ENCODE data around the gene PHEX. TPM values are rescaled to one million over a fixed set of nuclear protein-coding genes. Genes with fewer than 3 reads are reported as not detected.

PHEX gene
- total and polyA plus RNA-seq, 7 donors: 0.01 to 0.11 (median 0.04) TPM; not detected in 3

GRCh38 chrX:22069586-22069985 lies 37.5 kb downstream of the PHEX start:
- ATAC-seq (no peak), DNase-seq (no peak)
- Histone ChIP-seq H3K9me3 (no peaks in the 10 kb centered on the region), H3K4me3 (no peak overlapping the region), H3K36me3 (ENCODE audit: insufficient read depth in 1 of 2, low read depth in 1 of 2) (no peaks in the 10 kb centered on the region), H3K27ac (no peak overlapping the region), H3K4me1 (no peaks in the 10 kb centered on the region), H3K27me3 (ENCODE audit: insufficient read depth in 3 of 3, low read length in 2 of 3) (no peaks in the 10 kb centered on the region)
- intact Hi-C loops (cut with DNase I): no loop called here
- WGBS, 3 donors: 43 to 57% (median 53%) methylated on average over 4 of the region's 4 CpGs
- TF ChIP-seq CTCF (IDR thresholded peaks at IDR 0.05): no peak

GRCh38 chrX:22073928-22074327 lies 41.8 kb downstream of the PHEX start:
- Histone ChIP-seq H3K9me3 (no peaks in the 10 kb centered on the region), H3K27me3 (ENCODE audit: insufficient read depth in 3 of 3, low read length in 2 of 3) (no peaks in the 10 kb centered on the region), H3K36me3 (ENCODE audit: insufficient read depth in 1 of 2, low read depth in 1 of 2) (no peaks in the 10 kb centered on the region), H3K4me1 (no peaks in the 10 kb centered on the region), H3K27ac (no peak overlapping the region), H3K4me3 (no peak overlapping the region)
- DNase-seq (no peak), ATAC-seq (no peak)
- no peak for TF ChIP-seq CTCF (IDR thresholded peaks at IDR 0.05)
- WGBS, 3 donors: 87 to 99% (median 96%) methylated on average over 2 of the region's 2 CpGs
- intact Hi-C loops (cut with DNase I): no loop called here

- 77 to 92% (median 86%) methylated on average over 2 of the region's 2 CpGs for WGBS, 3 donors
- no peak overlapping the region for H3K27ac ChIP-seq
- H3K4me3 ChIP-seq: no peak overlapping the region
- intact Hi-C loops (cut with DNase I): no loop called here
- no peaks in the 10 kb centered on the region for H3K9me3 ChIP-seq
- no peaks in the 10 kb centered on the region for H3K36me3 ChIP-seq (ENCODE audit: insufficient read depth in 1 of 2, low read depth in 1 of 2)
- no peaks in the 10 kb centered on the region for H3K4me1 ChIP-seq
- ATAC-seq (no peak), DNase-seq (no peak)
- no peak for TF ChIP-seq CTCF (IDR thresholded peaks at IDR 0.05)
- peaks cover 0 to under 1% (median 0%) of the 10 kb centered on the region in 3 donors for H3K27me3 ChIP-seq (ENCODE audit: insufficient read depth in 3 of 3, low read length in 2 of 3)
These were observed 46.0 kb downstream of the PHEX start for GRCh38 chrX:22078117-22078516.

- peak; percentile 26 to 53 for DNase-seq
- TF ChIP-seq CTCF (IDR thresholded peaks at IDR 0.05): peak; percentile 45
- no peaks in the 10 kb centered on the region for H3K4me1 ChIP-seq
- ATAC-seq: no peak
- no peak overlapping the region for H3K4me3 ChIP-seq
- H3K36me3 ChIP-seq (ENCODE audit: insufficient read depth in 1 of 2, low read depth in 1 of 2): no peaks in the 10 kb centered on the region
- WGBS, 3 donors: 26 to 64% (median 59%) methylated on average over 7 of the region's 7 CpGs
- no peak overlapping the region for H3K27ac ChIP-seq
- H3K9me3 ChIP-seq: no peaks in the 10 kb centered on the region
- peaks cover 0 to 4% (median 0%) of the 10 kb centered on the region in 3 donors for H3K27me3 ChIP-seq (ENCODE audit: insufficient read depth in 3 of 3, low read length in 2 of 3)
- intact Hi-C loops (cut with DNase I): no loop called here
These were observed 49.5 kb downstream of the PHEX start for GRCh38 chrX:22081475-22082092.

- no peak overlapping the region for H3K4me3 ChIP-seq
- no peak for DNase-seq
- peaks cover 0 to 14% (median 0%) of the 10 kb centered on the region in 3 donors for H3K27me3 ChIP-seq (ENCODE audit: insufficient read depth in 3 of 3, low read length in 2 of 3)
- H3K4me1 ChIP-seq: no peaks in the 10 kb centered on the region
- no peak overlapping the region for H3K27ac ChIP-seq
- intact Hi-C loops (cut with DNase I): no loop called here
- no peaks in the 10 kb centered on the region for H3K9me3 ChIP-seq
- 66 to 88% (median 87%) methylated on average over 4 of the region's 4 CpGs for WGBS, 3 donors
- no peak for ATAC-seq
- TF ChIP-seq CTCF (IDR thresholded peaks at IDR 0.05): no peak
- no peaks in the 10 kb centered on the region for H3K36me3 ChIP-seq (ENCODE audit: insufficient read depth in 1 of 2, low read depth in 1 of 2)
These were observed 53.9 kb downstream of the PHEX start for GRCh38 chrX:22086003-22086402.
